ENCODE data around the gene UBAC1.

Gene UBAC1

GRCh38 chr9:135908754-135909204 lies 52.4 kb downstream of the UBAC1 start:
- TF ChIP-seq, protein P1, sequence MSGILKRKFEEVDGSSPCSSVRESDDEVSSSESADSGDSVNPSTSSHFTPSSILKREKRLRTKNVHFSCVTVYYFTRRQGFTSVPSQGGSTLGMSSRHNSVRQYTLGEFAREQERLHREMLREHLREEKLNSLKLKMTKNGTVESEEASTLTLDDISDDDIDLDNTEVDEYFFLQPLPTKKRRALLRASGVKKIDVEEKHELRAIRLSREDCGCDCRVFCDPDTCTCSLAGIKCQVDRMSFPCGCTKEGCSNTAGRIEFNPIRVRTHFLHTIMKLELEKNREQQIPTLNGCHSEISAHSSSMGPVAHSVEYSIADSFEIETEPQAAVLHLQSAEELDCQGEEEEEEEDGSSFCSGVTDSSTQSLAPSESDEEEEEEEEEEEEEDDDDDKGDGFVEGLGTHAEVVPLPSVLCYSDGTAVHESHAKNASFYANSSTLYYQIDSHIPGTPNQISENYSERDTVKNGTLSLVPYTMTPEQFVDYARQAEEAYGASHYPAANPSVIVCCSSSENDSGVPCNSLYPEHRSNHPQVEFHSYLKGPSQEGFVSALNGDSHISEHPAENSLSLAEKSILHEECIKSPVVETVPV (CRISPR knock-in tag; IDR thresholded peaks at IDR 0.05): no peak
- TF ChIP-seq, protein P2, sequence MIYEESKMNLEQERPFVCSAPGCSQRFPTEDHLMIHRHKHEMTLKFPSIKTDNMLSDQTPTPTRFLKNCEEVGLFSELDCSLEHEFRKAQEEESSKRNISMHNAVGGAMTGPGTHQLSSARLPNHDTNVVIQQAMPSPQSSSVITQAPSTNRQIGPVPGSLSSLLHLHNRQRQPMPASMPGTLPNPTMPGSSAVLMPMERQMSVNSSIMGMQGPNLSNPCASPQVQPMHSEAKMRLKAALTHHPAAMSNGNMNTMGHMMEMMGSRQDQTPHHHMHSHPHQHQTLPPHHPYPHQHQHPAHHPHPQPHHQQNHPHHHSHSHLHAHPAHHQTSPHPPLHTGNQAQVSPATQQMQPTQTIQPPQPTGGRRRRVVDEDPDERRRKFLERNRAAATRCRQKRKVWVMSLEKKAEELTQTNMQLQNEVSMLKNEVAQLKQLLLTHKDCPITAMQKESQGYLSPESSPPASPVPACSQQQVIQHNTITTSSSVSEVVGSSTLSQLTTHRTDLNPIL (CRISPR knock-in tag; IDR thresholded peaks at IDR 0.05; ENCODE audit: low read depth): no peak
- TF ChIP-seq CSDC2 (CRISPR knock-in tag; IDR thresholded peaks at IDR 0.05): no peak
- no peak for ATAC-seq

- TF ChIP-seq ZFP3 (CRISPR knock-in tag; IDR thresholded peaks at IDR 0.05) (0 out of 2 replicates have a peak, but pooled peaks have one; percentile 55), GLIS3 (CRISPR knock-in tag; IDR thresholded peaks at IDR 0.05) (no peak)
- TF ChIP-seq, protein P2 (CRISPR knock-in tag; IDR thresholded peaks at IDR 0.05; ENCODE audit: low read depth): no peak
- TF ChIP-seq, protein P1 (CRISPR knock-in tag; IDR thresholded peaks at IDR 0.05): no peak
Observed at GRCh38 chr9:135908093-135908753, 53.0 kb downstream of the UBAC1 start.

GRCh38 chr9:135907431-135908092 lies 53.6 kb downstream of the UBAC1 start, which contains the start of gene CAMSAP1:
Gene CAMSAP1 (minus strand): TSS chr9:135907546. CDS start chr9:135907159, 387 bp downstream.
- peak; percentile 93 for ATAC-seq
- TF ChIP-seq RARB (CRISPR knock-in tag; IDR thresholded peaks at IDR 0.05): no peak
- TF ChIP-seq ISL1 (CRISPR knock-in tag; IDR thresholded peaks at IDR 0.05): no peak
- TF ChIP-seq ZNF565 (CRISPR knock-in tag; conservative IDR thresholded peaks at IDR 0.05; ENCODE audit: low read depth): no peak
- TF ChIP-seq GLIS3 (CRISPR knock-in tag; IDR thresholded peaks at IDR 0.05): no peak
- no peak for TF ChIP-seq ZNF8 (CRISPR knock-in tag; IDR thresholded peaks at IDR 0.05)
- TF ChIP-seq, protein P1 (CRISPR knock-in tag; IDR thresholded peaks at IDR 0.05): no peak
- TF ChIP-seq PPARA (CRISPR knock-in tag; IDR thresholded peaks at IDR 0.05; ENCODE audit: borderline replicate concordance): no peak
- TF ChIP-seq, protein P2 (CRISPR knock-in tag; IDR thresholded peaks at IDR 0.05; ENCODE audit: low read depth): no peak
- no peak for TF ChIP-seq TCF4 (CRISPR knock-in tag; IDR thresholded peaks at IDR 0.05; ENCODE audit: borderline replicate concordance)
- no peak for TF ChIP-seq ZFP3 (CRISPR knock-in tag; IDR thresholded peaks at IDR 0.05)
- no peak for TF ChIP-seq TSHZ2 (CRISPR knock-in tag; IDR thresholded peaks at IDR 0.05)
- TF ChIP-seq POU6F1 (CRISPR knock-in tag; IDR thresholded peaks at IDR 0.05; ENCODE audit: borderline replicate concordance, low read depth): no peak
- TF ChIP-seq BACH2 (CRISPR knock-in tag; IDR thresholded peaks at IDR 0.05; ENCODE audit: borderline replicate concordance): no peak
- no peak for TF ChIP-seq PATZ1 (CRISPR knock-in tag; IDR thresholded peaks at IDR 0.05; ENCODE audit: borderline replicate concordance)
- TF ChIP-seq ZC3H10 (CRISPR knock-in tag; IDR thresholded peaks at IDR 0.05): no peak

More at GRCh38 chr9:135908093-135908753, 53.0 kb downstream of the UBAC1 start:
- ATAC-seq: peak; percentile 19

All from SK-N-SH treated with all-trans-retinoic acid at 6 μM for 48 hours (cell line).